H1 (cell line): ENCODE results near the gene ETV2. TPM values are rescaled to one million over a fixed set of nuclear protein-coding genes. Genes with fewer than 3 reads are reported as not detected.

Source experiments
- CTCF ChIA-PET: fragments of 300-600 bp; sonication (Branson Sonifier 250); formaldehyde crosslinking; loops from one replicate; lab custom pipeline; 2021; ENCODE audit not compliant: partially characterized antibody; lab: Charles Lee
- POLR2A ChIA-PET: fragments of 300-600 bp; sonication (Branson Sonifier 250); formaldehyde crosslinking; loops from one replicate; lab custom pipeline; 2021; ENCODE audit warnings: inconsistent platforms; ENCODE audit not compliant: partially characterized antibody; lab: Charles Lee
- DNase-seq, 2 experiments: peaks; one replicate each; pipeline versions ENCODE4 v3.0.0 to v3.0.0-alpha.2; 2010 to 2022; ENCODE audit warnings: low spot score in 2 of 2, low read depth in 1 of 2, mixed read lengths in 1 of 2
- FAIRE-seq: peaks from 2 replicates; lab custom pipeline; 2011; peaks lifted over from hg19 to GRCh38; lab: Jason Lieb, UNC
- H2AFZ ChIP-seq: 2 replicates; pipeline ENCODE4 v1.8.1; 2012; ENCODE audit warnings: low read length, inconsistent platforms
- H2AK5ac ChIP-seq: 2 replicates; pipeline ENCODE4 v1.6.1; 2013; ENCODE audit warnings: low read depth, low read length
- H2BK120ac ChIP-seq: replicated peaks from 2 replicates; pipeline ENCODE3; 2013; ENCODE audit warnings: low read depth, low read length, inconsistent platforms
- H2BK12ac ChIP-seq: 2 replicates; pipeline ENCODE4 v1.6.1; 2013; ENCODE audit warnings: low read depth, low read length
- H2BK15ac ChIP-seq: 2 replicates; pipeline ENCODE4 v1.6.1; 2013; ENCODE audit warnings: low read length
- H2BK20ac ChIP-seq: 2 replicates; pipeline ENCODE4 v1.6.1; 2013; ENCODE audit warnings: low read length
- H2BK5ac ChIP-seq: 2 replicates; pipeline ENCODE4 v1.6.1; 2013; ENCODE audit warnings: low read depth, low read length
- H3K14ac ChIP-seq: 2 replicates; pipeline ENCODE4 v1.6.1; 2013; ENCODE audit warnings: inconsistent platforms; ENCODE audit not compliant: insufficient read length
- H3K18ac ChIP-seq: 2 replicates; pipeline ENCODE4 v1.6.1; 2013; ENCODE audit warnings: low read length; ENCODE audit errors: extremely low read depth
- H3K23ac ChIP-seq: 2 replicates; pipeline ENCODE4 v1.6.1; 2013; ENCODE audit warnings: inconsistent platforms; ENCODE audit not compliant: insufficient read length
- H3K23me2 ChIP-seq: 2 replicates; pipeline ENCODE4 v1.6.1; 2013; ENCODE audit warnings: low read depth, low read length
- H3K27ac ChIP-seq: 2 replicates; pipeline ENCODE4 v1.6.1; 2011; ENCODE audit warnings: low read depth, low read length, inconsistent platforms
- H3K27me3 ChIP-seq, 4 experiments: replicated peaks in 1 of 4; 1 replicate in 1 of 4; 2 replicates in 3 of 4; pipeline versions ENCODE4 v1.6.1 to v1.8.1; 2011 to 2013; ENCODE audit warnings: low read length in 3 of 4, mild to moderate bottlenecking in 3 of 4, inconsistent platforms in 2 of 4, mixed read lengths in 2 of 4, moderate library complexity in 1 of 4; ENCODE audit not compliant: control insufficient read depth in 3 of 4, insufficient read depth in 3 of 4; ENCODE audit errors: extremely low read depth in 1 of 4
- H3K36me3 ChIP-seq, 4 experiments: 2 replicates each; pipeline versions ENCODE4 v1.6.1 to v1.8.1; 2011 to 2013; ENCODE audit warnings: mild to moderate bottlenecking in 4 of 4, low read length in 3 of 4, moderate library complexity in 2 of 4, control low read depth in 1 of 4, inconsistent platforms in 1 of 4; ENCODE audit not compliant: insufficient read depth in 4 of 4, control insufficient read depth in 2 of 4
- H3K4ac ChIP-seq: replicated peaks from 2 replicates; pipeline ENCODE3; 2013; ENCODE audit warnings: low read length, low read depth, mixed read lengths, inconsistent platforms; ENCODE audit not compliant: insufficient read length
- H3K4me1 ChIP-seq, 4 experiments: replicated peaks in 1 of 4; 1 replicate in 1 of 4; 2 replicates in 3 of 4; pipeline versions ENCODE4 v1.6.1 to v1.8.1; 2011 to 2013; ENCODE audit warnings: low read length in 3 of 4, inconsistent platforms in 2 of 4, mixed read lengths in 1 of 4; ENCODE audit not compliant: insufficient read depth in 4 of 4, control insufficient read depth in 3 of 4
- H3K4me2 ChIP-seq, 2 experiments: 2 replicates each; pipeline versions ENCODE4 v1.6.1 to v1.8.1; 2011 to 2013; ENCODE audit warnings: low read depth in 2 of 2, low read length in 2 of 2, control low read depth in 1 of 2, inconsistent platforms in 1 of 2, mild to moderate bottlenecking in 1 of 2; ENCODE audit not compliant: insufficient read depth in 1 of 2
- H3K4me3 ChIP-seq, 4 experiments: fragments of 200-600, 300-600 bp in 1 of 4; sonication (generic), shearing (Covaris generic), sonication (Bioruptor Twin) in 1 of 4; 2 replicates each; pipeline versions ENCODE4 v1.5.1 to v1.8.1; 2011 to 2016; ENCODE audit warnings: low read length in 4 of 4, low read depth in 3 of 4, control low read depth in 2 of 4, inconsistent platforms in 2 of 4, mild to moderate bottlenecking in 2 of 4, mixed read lengths in 1 of 4, moderate library complexity in 1 of 4; ENCODE audit not compliant: insufficient read depth in 2 of 4; ENCODE audit errors: extremely low read depth in 1 of 4
- H3K56ac ChIP-seq: replicated peaks from 2 replicates; pipeline ENCODE3; 2013; ENCODE audit warnings: low read depth, mild to moderate bottlenecking, mixed read lengths, low read length, inconsistent platforms; ENCODE audit not compliant: insufficient read length
- H3K79me1 ChIP-seq: 2 replicates; pipeline ENCODE4 v1.6.1; 2013; ENCODE audit warnings: low read depth, low read length, control low read depth
- H3K79me2 ChIP-seq, 2 experiments: 2 replicates each; pipeline versions ENCODE4 v1.6.1 to v1.8.1; 2012 to 2013; ENCODE audit warnings: low read length in 2 of 2, mild to moderate bottlenecking in 2 of 2, inconsistent platforms in 1 of 2; ENCODE audit not compliant: insufficient read depth in 2 of 2, control insufficient read depth in 1 of 2
- H3K9ac ChIP-seq, 4 experiments: replicated peaks in 1 of 4; 1 replicate in 1 of 4; 2 replicates in 3 of 4; pipeline versions ENCODE4 v1.6.1 to v1.8.1; 2011 to 2013; ENCODE audit warnings: low read depth in 3 of 4, low read length in 3 of 4, control low read depth in 2 of 4, mild to moderate bottlenecking in 2 of 4, moderate library complexity in 2 of 4, inconsistent platforms in 1 of 4; ENCODE audit errors: extremely low read depth in 1 of 4
- H3K9me3 ChIP-seq, 2 experiments: 2 replicates each; pipeline versions ENCODE4 v1.6.1 to v1.8.1; 2012 to 2013; ENCODE audit warnings: mild to moderate bottlenecking in 2 of 2, moderate library complexity in 2 of 2, control low read depth in 1 of 2, inconsistent platforms in 1 of 2, low read depth in 1 of 2, low read length in 1 of 2, mixed read lengths in 1 of 2; ENCODE audit not compliant: insufficient read depth in 2 of 2
- H4K20me1 ChIP-seq, 2 experiments: replicated peaks in 1 of 2; 2 replicates each; pipeline versions ENCODE3 to v1.8.1; 2011 to 2013; ENCODE audit warnings: inconsistent platforms in 2 of 2, low read length in 2 of 2, mild to moderate bottlenecking in 1 of 2; ENCODE audit not compliant: insufficient read depth in 2 of 2, control insufficient read depth in 1 of 2
- H4K5ac ChIP-seq: 2 replicates; pipeline ENCODE4 v1.6.1; 2013; ENCODE audit warnings: low read length, low read depth, mixed read lengths, inconsistent platforms; ENCODE audit not compliant: insufficient read length
- H4K8ac ChIP-seq: 2 replicates; pipeline ENCODE4 v1.8.0; 2013; ENCODE audit warnings: mild to moderate bottlenecking, moderate library complexity, low read length, inconsistent platforms; ENCODE audit not compliant: insufficient read depth; ENCODE audit errors: extremely low read depth
- H4K91ac ChIP-seq: replicated peaks from 2 replicates; pipeline ENCODE3; 2013; ENCODE audit warnings: low read length, mixed read lengths, inconsistent platforms; ENCODE audit not compliant: insufficient read length
- CBX5 ChIP-seq: fragments of 300-800, 300-1000 bp; sonication (generic); IDR thresholded peaks from 2 replicates; pipeline ENCODE4 v1.7.1; 2016; ENCODE audit warnings: antibody characterized with exemption, low read length, low read depth
- EGR1 ChIP-seq: IDR thresholded peaks from 2 replicates; pipeline ENCODE4 v1.6.1; 2011; ENCODE audit warnings: low read depth, low read length, borderline replicate concordance
- EP300 ChIP-seq, 2 experiments: IDR thresholded peaks; 1 replicate in 1 of 2; 2 replicates in 1 of 2; pipeline ENCODE4 v1.6.1; 2011 to 2012; ENCODE audit warnings: low read depth in 2 of 2, low read length in 2 of 2, mild to moderate bottlenecking in 2 of 2, borderline replicate concordance in 1 of 2, inconsistent platforms in 1 of 2, moderate library complexity in 1 of 2
- GABPA ChIP-seq: IDR thresholded peaks from 2 replicates; pipeline ENCODE4 v1.6.1; 2011; ENCODE audit warnings: mild to moderate bottlenecking, low read length, moderate library complexity, borderline replicate concordance; ENCODE audit not compliant: insufficient read depth
- HDAC2 ChIP-seq, 2 experiments: fragments of 300-600 bp in 1 of 2; sonication (generic) in 1 of 2; IDR thresholded peaks; 2 replicates each; pipeline ENCODE4 v1.6.1; 2011 to 2012; ENCODE audit warnings: low read depth in 2 of 2, low read length in 2 of 2, mild to moderate bottlenecking in 2 of 2, moderate library complexity in 2 of 2, borderline replicate concordance in 1 of 2, inconsistent platforms in 1 of 2
- KDM5A ChIP-seq: fragments of 200-600 bp; IDR thresholded peaks from 2 replicates; pipeline ENCODE4 v1.7.1; 2012; ENCODE audit warnings: mild to moderate bottlenecking, low read length, inconsistent platforms, mixed read lengths
- NANOG ChIP-seq: IDR thresholded peaks from 2 replicates; pipeline ENCODE4 v1.6.1; 2011; ENCODE audit warnings: low read length, low read depth, mild to moderate bottlenecking, inconsistent platforms; ENCODE audit not compliant: insufficient read depth, poor library complexity, severe bottlenecking
- POU5F1 ChIP-seq: IDR thresholded peaks from 2 replicates; pipeline ENCODE4 v1.6.1; 2011; ENCODE audit warnings: low read depth, mild to moderate bottlenecking, low read length, moderate library complexity
- SAP30 ChIP-seq: fragments of 300-600 bp; sonication (generic); IDR thresholded peaks from 2 replicates; pipeline ENCODE4 v1.7.1; 2012; ENCODE audit warnings: low read length, moderate library complexity, mild to moderate bottlenecking, inconsistent platforms; ENCODE audit not compliant: insufficient read depth, insufficient replicate concordance
- SIN3A ChIP-seq, 2 experiments: IDR thresholded peaks in 1 of 2; conservative IDR thresholded peaks in 1 of 2; 2 replicates each; pipeline ENCODE4 v1.6.1; 2011 to 2012; ENCODE audit warnings: low read length in 2 of 2, improper control_type of control experiment in 1 of 2, low read depth in 1 of 2, mild to moderate bottlenecking in 1 of 2
- SP4 ChIP-seq: IDR thresholded peaks from 2 replicates; pipeline ENCODE4 v1.6.1; 2012; ENCODE audit warnings: low read length, inconsistent platforms
- SRF ChIP-seq: IDR thresholded peaks from 2 replicates; pipeline ENCODE4 v1.6.1; 2011; ENCODE audit warnings: mild to moderate bottlenecking, low read depth, low read length, moderate library complexity
- TAF7 ChIP-seq: optimal IDR thresholded peaks from 2 replicates; pipeline ENCODE3; 2011; ENCODE audit warnings: low read depth, mild to moderate bottlenecking, inconsistent platforms, low read length, moderate library complexity, borderline replicate concordance
- WGBS, 2 experiments: shearing (Covaris generic) in 1 of 2; methylation state at CpG; one replicate each; pipeline versions ENCODE4 v1.1.6 to v1.1.7; 2013 to 2015; ENCODE audit warnings: low lambda C conversion rate in 2 of 2, mixed read lengths in 2 of 2, inconsistent platforms in 1 of 2, low coverage in 1 of 2, missing lambda C conversion rate in 1 of 2; ENCODE audit not compliant: insufficient replicate concordance in 2 of 2, insufficient coverage in 1 of 2, insufficient read length in 1 of 2; ENCODE audit errors: extremely low coverage in 1 of 2, missing lambda C conversion rate in 1 of 2; 5-methylcytosine and 5-hydroxymethylcytosine counted together
- polyA plus RNA-seq, 7 experiments: library from polyadenylated mRNA; depleted of rRNA in 3 of 7; stranded (reverse) in 5 of 7; unstranded in 2 of 7; fragments of >200 nt in 5 of 7; fragments of 200-250 nt in 2 of 7; gene quantifications; 1 replicate in 5 of 7; 2 replicates in 1 of 7; 4 replicates in 1 of 7; pipeline versions ENCODE4 v1.2.1 to v1.2.3, GENCODE V29; 2011 to 2013; ENCODE audit warnings: missing spikeins in 2 of 7, mixed read lengths in 2 of 7
- total RNA-seq: library from RNA; stranded (reverse); fragmentation: NEBNext Ultra II Directional; extraction: Animal tissue kit (Norgen Biotek cat#: 25700); gene quantifications from 2 replicates; pipeline ENCODE4 v1.2.1, GENCODE V29; 2021

ETV2 gene
- total and polyA plus RNA-seq, 2 of the 8 experiments (the other 6 are each of a cell fraction or from before 2014, with no cell fraction given) = 0.88 to 1.3 TPM

DNA sequence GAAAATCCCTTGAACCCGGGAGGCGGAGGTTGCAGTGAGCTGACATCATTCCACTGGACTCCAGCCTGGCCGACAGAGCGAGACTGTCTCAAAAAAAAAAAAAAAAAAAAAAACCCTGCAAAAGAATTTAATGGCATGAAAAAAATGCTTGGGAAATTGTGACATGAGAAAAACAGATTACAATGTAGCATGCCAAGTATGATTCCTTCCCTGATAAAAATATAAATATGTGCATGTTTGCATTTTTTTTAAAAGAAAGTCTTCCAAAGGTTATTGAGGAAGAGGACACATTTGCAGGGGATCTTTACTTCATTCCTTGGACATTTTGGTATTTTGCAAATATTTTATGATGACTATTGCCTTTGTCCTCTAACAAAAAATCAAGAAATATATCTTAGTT is 48.3 kb downstream of the ETV2 start:
- no peak overlapping the region for H3K27ac ChIP-seq
- no peak overlapping the region for H2BK20ac ChIP-seq
- H3K9ac ChIP-seq = no peak overlapping the region
- H2BK120ac ChIP-seq = no peak overlapping the region
- no peak for DNase-seq
- H2BK5ac ChIP-seq = no peak overlapping the region
- no peaks in the 10 kb centered on the region for H4K20me1 ChIP-seq
- H2AK5ac ChIP-seq = no peak overlapping the region
- no peaks in the 10 kb centered on the region for H3K23me2 ChIP-seq
- CTCF ChIA-PET = interaction anchor here (0.7 to 1.5 kb wide), 3 partner anchors 16 to 179 kb away, joined by 3 to 4 read pairs (median 4); no protein-coding TSS in a partner anchor
- no peak overlapping the region for H3K14ac ChIP-seq
- H3K79me1 ChIP-seq = no peaks in the 10 kb centered on the region
- no peak for FAIRE-seq
- H2AFZ ChIP-seq = no peak overlapping the region
- H3K36me3 ChIP-seq = no peaks in the 10 kb centered on the region
- POLR2A ChIA-PET = interaction anchor here (0.6 to 1.0 kb wide), 2 partner anchors 20 to 126 kb away, joined by 3 to 4 read pairs; no protein-coding TSS in a partner anchor
- no peak overlapping the region for H4K8ac ChIP-seq
- H3K9me3 ChIP-seq = no peaks in the 10 kb centered on the region
- no peaks in the 10 kb centered on the region for H3K27me3 ChIP-seq
- H3K4me2 ChIP-seq = no peak overlapping the region
- no peak overlapping the region for H4K91ac ChIP-seq
- H3K79me2 ChIP-seq = no peaks in the 10 kb centered on the region
- no peak overlapping the region for H3K18ac ChIP-seq
- no peaks in the 10 kb centered on the region for H3K4me1 ChIP-seq
- H3K4me3 ChIP-seq = no peak overlapping the region
- no peak overlapping the region for H3K23ac ChIP-seq
- H3K56ac ChIP-seq = no peak overlapping the region
- H2BK12ac ChIP-seq = no peak overlapping the region
- no peak overlapping the region for H3K4ac ChIP-seq
- no peak overlapping the region for H2BK15ac ChIP-seq
- H4K5ac ChIP-seq = no peak overlapping the region
- WGBS, 2 experiments = 100% methylated on average over 4 of the region's 4 CpGs; no CpG with 5 or more reads in 1 of the 2 experiments
- TF ChIP-seq POU5F1 (no peak), GABPA (no peak), HDAC2 (IDR thresholded peaks at IDR 0.05; ENCODE audit: borderline replicate concordance in 1 of 2, low read depth in 2 of 2, low read length in 2 of 2) (no peak), SIN3A (conservative IDR thresholded peaks at IDR 0.05 in 1 of 2, IDR thresholded peaks at IDR 0.05 in 1 of 2; ENCODE audit: low read depth in 1 of 2, low read length in 2 of 2) (no peak), EGR1 (no peak), KDM5A (no peak), EP300 (IDR thresholded peaks at IDR 0.05; ENCODE audit: borderline replicate concordance in 1 of 2, low read depth in 2 of 2, low read length in 2 of 2) (no peak), SAP30 (no peak), SRF (no peak), CBX5 (no peak), NANOG (no peak), SP4 (no peak), TAF7 (no peak)
